HepG2 (cell line): ENCODE measurements around the gene GAD2. TPM values are rescaled to one million over a fixed set of nuclear protein-coding genes. Genes with fewer than 3 reads are reported as not detected.

Experiments
- ATAC-seq: fragments of 200-7000 bp; cut with Tn5 transposase; 3 replicates; pipeline ENCODE4 v1.9.1; 2020; ENCODE audit warnings: mild to moderate bottlenecking, moderate library complexity
- BruUV-seq: library from RNA; stranded (reverse); fragments of 400-500 nt; replicated peaks from 2 replicates; lab custom pipeline; 2021; lab: Mats Ljungman, UMichigan
- CTCF ChIA-PET: fragments of 300-600 bp; formaldehyde crosslinking; extraction: SDS; loops from one replicate; lab custom pipeline; 2021; ENCODE audit warnings: low total read pairs, inconsistent platforms, low intra/inter-chr PET ratio; lab: Yijun Ruan, JAX
- POLR2A ChIA-PET: fragments of 350-600 bp; sonication (Branson Sonifier 250); formaldehyde crosslinking; loops from one replicate; lab custom pipeline; 2020; ENCODE audit warnings: antibody characterized with exemption, inconsistent platforms; lab: Yijun Ruan, JAX
- DNase-seq: peaks from one replicate; pipeline ENCODE4 v3.0.0-alpha.2; 2015; ENCODE audit warnings: low spot score
- FAIRE-seq: peaks from 3 replicates; lab custom pipeline; 2011; peaks lifted over from hg19 to GRCh38; lab: Jason Lieb, UNC
- H2AFZ ChIP-seq: one replicate; pipeline ENCODE4 v1.6.1; 2011; ENCODE audit warnings: low read length, inconsistent platforms
- H3K27ac ChIP-seq: fragments of 300-600 bp; 3 replicates; pipeline ENCODE4 v1.8.0; 2011; ENCODE audit warnings: mixed run types, mild to moderate bottlenecking, mixed read lengths, low read length, inconsistent platforms; ENCODE audit not compliant: insufficient read depth; ENCODE audit errors: extremely low read length
- H3K27me3 ChIP-seq, 2 experiments: fragments of 200-600 bp in 1 of 2; 2 replicates in 1 of 2; 3 replicates in 1 of 2; pipeline versions ENCODE4 v1.6.0 to v1.8.0; 2011; ENCODE audit warnings: low read length in 2 of 2, mild to moderate bottlenecking in 2 of 2, moderate library complexity in 2 of 2, inconsistent platforms in 1 of 2; ENCODE audit not compliant: insufficient read depth in 2 of 2, control insufficient read depth in 1 of 2
- H3K36me3 ChIP-seq, 2 experiments: fragments of 200-600 bp in 1 of 2; replicated peaks in 1 of 2; 2 replicates in 1 of 2; 3 replicates in 1 of 2; pipeline versions ENCODE4 v1.5.1 to v1.8.0; 2011; ENCODE audit warnings: low read length in 2 of 2, inconsistent platforms in 1 of 2; ENCODE audit not compliant: insufficient read depth in 2 of 2, control insufficient read depth in 1 of 2
- H3K4me1 ChIP-seq: 2 replicates; pipeline ENCODE4 v1.5.1; 2012; ENCODE audit warnings: low read length, inconsistent platforms; ENCODE audit not compliant: insufficient read depth
- H3K4me2 ChIP-seq: 2 replicates; pipeline ENCODE4 v1.6.0; 2011; ENCODE audit warnings: low read depth, low read length, inconsistent platforms
- H3K4me3 ChIP-seq, 3 experiments: fragments of 200-600 bp in 1 of 3; sonication (generic), shearing (Covaris generic) in 1 of 3; replicated peaks in 1 of 3; 2 replicates each; pipeline ENCODE4 v1.5.1; 2011 to 2016; ENCODE audit warnings: low read length in 3 of 3, inconsistent platforms in 2 of 3, low read depth in 2 of 3, mild to moderate bottlenecking in 2 of 3, control low read depth in 1 of 3, mixed read lengths in 1 of 3; ENCODE audit not compliant: insufficient read depth in 1 of 3
- H3K79me2 ChIP-seq: one replicate; pipeline ENCODE4 v1.6.1; 2011; ENCODE audit warnings: low read length, inconsistent platforms; ENCODE audit not compliant: insufficient read depth
- H3K9ac ChIP-seq: 2 replicates; pipeline ENCODE4 v1.6.0; 2011; ENCODE audit warnings: mild to moderate bottlenecking, low read depth, low read length, inconsistent platforms; ENCODE audit not compliant: insufficient read depth
- H3K9me3 ChIP-seq: 2 replicates; pipeline ENCODE4 v1.5.1; 2012; ENCODE audit warnings: mild to moderate bottlenecking, low read length
- H4K20me1 ChIP-seq: 2 replicates; pipeline ENCODE4 v1.6.0; 2011; ENCODE audit warnings: inconsistent platforms, mild to moderate bottlenecking, low read length, moderate library complexity; ENCODE audit not compliant: insufficient read depth
- BCL6 ChIP-seq: IDR thresholded peaks from 2 replicates; pipeline ENCODE4 v1.6.1; 2016; ENCODE audit warnings: missing genetic modification reagents, missing compliant biosample characterization
- IRF2 ChIP-seq: IDR thresholded peaks from 2 replicates; pipeline ENCODE4 v1.6.1; 2018; ENCODE audit warnings: missing genetic modification reagents, missing compliant biosample characterization
- MYNN ChIP-seq: sonication (generic); formaldehyde crosslinking; IDR thresholded peaks from 2 replicates; pipeline ENCODE4 v1.4.0; 2020; ENCODE audit warnings: mild to moderate bottlenecking, low read depth, missing genetic modification reagents
- NFE2 ChIP-seq: sonication (generic); formaldehyde crosslinking; IDR thresholded peaks from 2 replicates; pipeline ENCODE4 v1.4.0; 2020; ENCODE audit warnings: missing genetic modification reagents
- NFRKB ChIP-seq: fragments of 450-650 bp; IDR thresholded peaks from 2 replicates; pipeline ENCODE4 v1.6.1; 2017
- NONO ChIP-seq, 2 experiments: fragments of 450-650 bp in 1 of 2; sonication (generic) in 1 of 2; formaldehyde crosslinking in 1 of 2; IDR thresholded peaks in 1 of 2; conservative IDR thresholded peaks in 1 of 2; 2 replicates each; pipeline versions ENCODE4 v1.6.1 to v1.8.0; 2017 to 2022; ENCODE audit warnings: mild to moderate bottlenecking in 1 of 2, missing genetic modification reagents in 1 of 2, moderate library complexity in 1 of 2
- TBX2 ChIP-seq: sonication (generic); formaldehyde crosslinking; IDR thresholded peaks from 2 replicates; pipeline ENCODE4 v1.5.0; 2020; ENCODE audit warnings: missing genetic modification reagents, mild to moderate bottlenecking, borderline replicate concordance
- TGIF2 ChIP-seq: IDR thresholded peaks from 2 replicates; pipeline ENCODE4 v1.6.1; 2016; ENCODE audit warnings: control low read depth, missing compliant biosample characterization
- WGBS: methylation state at CpG from one replicate; pipeline ENCODE4 v1.1.6; 2017; ENCODE audit warnings: low lambda C conversion rate; 5-methylcytosine and 5-hydroxymethylcytosine counted together
- in situ Hi-C: cut with HindIII; loops from 2 replicates; pipeline ENCODE4 v1.10.0; 2017; ENCODE audit warnings: low pct_unique_long_range_greater_than_20kb; ENCODE audit not compliant: extremely low pct_ligation_motif_present
- intact Hi-C: fragments of 100-400 bp; cut with micrococcal nuclease; formaldehyde crosslinking; loops from one replicate; pipeline ENCODE4 v1.10.0; 2022; ENCODE audit not compliant: unreplicated experiment
- polyA plus RNA-seq, 8 experiments: library from polyadenylated mRNA; depleted of rRNA in 3 of 8; stranded (reverse) in 7 of 8; unstranded in 1 of 8; fragments of >200 nt; fragmentation: Illumina TruSeq in 4 of 8; extraction: Trizol in 4 of 8; gene quantifications; 2 replicates each; pipeline versions ENCODE4 v1.2.1 to v1.2.3, GENCODE V29; 2011 to 2016; ENCODE audit warnings: low read depth in 4 of 8, missing spikeins in 1 of 8, mixed read lengths in 1 of 8; ENCODE audit not compliant: insufficient read depth in 1 of 8
- total RNA-seq, 5 experiments: library from RNA; depleted of rRNA; stranded (reverse); fragments of >200 nt; fragmentation: Illumina TruSeq; extraction: Trizol; gene quantifications; 2 replicates each; pipeline ENCODE4 v1.2.3, GENCODE V29; 2016; ENCODE audit warnings: low read depth in 1 of 5
- TF ChIP-seq, protein P1 (sequence below), 2 experiments: sonication (generic) in 1 of 2; formaldehyde crosslinking in 1 of 2; IDR thresholded peaks; 2 replicates each; pipeline versions ENCODE4 v1.5.1 to v1.6.1; 2011 to 2020; ENCODE audit warnings: borderline replicate concordance in 1 of 2, low read depth in 1 of 2, low read length in 1 of 2, mild to moderate bottlenecking in 1 of 2, missing genetic modification reagents in 1 of 2, moderate library complexity in 1 of 2
- TF ChIP-seq, protein P2 (sequence below): IDR thresholded peaks from 2 replicates; pipeline ENCODE4 v1.6.1; 2016; ENCODE audit warnings: missing genetic modification reagents, missing compliant biosample characterization

GAD2 gene
- total and polyA plus RNA-seq, 2 of the 13 experiments (the other 11 are each of a cell fraction or from before 2014, with no cell fraction given): not detected

DNA sequence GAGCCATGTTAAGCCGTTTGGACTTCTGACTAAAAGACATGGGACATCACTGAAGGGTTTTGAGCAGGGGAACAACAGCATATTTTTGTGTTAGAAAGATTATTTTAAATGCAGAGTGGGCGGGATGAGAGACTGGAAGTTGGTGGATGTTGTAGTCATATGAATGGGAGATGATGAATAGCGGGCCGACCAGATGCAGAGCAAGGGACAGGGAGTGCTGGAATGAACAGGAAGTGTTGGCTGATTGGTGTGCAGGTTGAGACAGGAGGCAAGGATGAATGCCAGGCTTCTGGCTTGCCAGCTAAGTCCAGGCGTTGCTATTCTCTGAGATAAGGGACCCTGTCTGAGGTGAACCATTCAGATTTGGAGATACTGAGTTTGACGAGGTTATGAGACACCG is 38.0 kb downstream of the GAD2 start:
- 2% methylated on average over 7 of the region's 7 CpGs for WGBS
- H3K4me3 ChIP-seq: no peak overlapping the region
- DNase-seq: no peak

More for the DNA sequence above, 38.0 kb downstream of the GAD2 start:
- no peaks in the 10 kb centered on the region for H3K9me3 ChIP-seq
- no peaks in the 10 kb centered on the region for H3K4me1 ChIP-seq
- peaks cover 0 to 6% of the 10 kb centered on the region in 2 experiments; a peak in 2 of 5 replicates for H3K27me3 ChIP-seq
- H3K4me2 ChIP-seq: no peak overlapping the region
- H3K27ac ChIP-seq: no peak overlapping the region
- ChIA-PET POLR2A (no interaction called here), CTCF (no interaction called here)
- ATAC-seq: no peak
- BruUV-seq: no TSS peak
- intact Hi-C loops (no loop called here), in situ Hi-C loops (loop anchor here (25.0 kb wide), 1 partner anchor 517 kb away; no protein-coding TSS in a partner anchor)
- H3K79me2 ChIP-seq: no peaks in the 10 kb centered on the region
- no peak overlapping the region for H2AFZ ChIP-seq
- TF ChIP-seq TBX2 (no peak), BCL6 (CRISPR knock-in tag) (no peak), NFRKB (no peak), NONO (IDR thresholded peaks at IDR 0.05) (no peak), NONO (CRISPR knock-in tag; conservative IDR thresholded peaks at IDR 0.05) (no peak), IRF2 (CRISPR knock-in tag) (no peak), TGIF2 (CRISPR knock-in tag) (no peak), NFE2 (CRISPR knock-in tag) (no peak), MYNN (no peak)
- TF ChIP-seq, protein P1, sequence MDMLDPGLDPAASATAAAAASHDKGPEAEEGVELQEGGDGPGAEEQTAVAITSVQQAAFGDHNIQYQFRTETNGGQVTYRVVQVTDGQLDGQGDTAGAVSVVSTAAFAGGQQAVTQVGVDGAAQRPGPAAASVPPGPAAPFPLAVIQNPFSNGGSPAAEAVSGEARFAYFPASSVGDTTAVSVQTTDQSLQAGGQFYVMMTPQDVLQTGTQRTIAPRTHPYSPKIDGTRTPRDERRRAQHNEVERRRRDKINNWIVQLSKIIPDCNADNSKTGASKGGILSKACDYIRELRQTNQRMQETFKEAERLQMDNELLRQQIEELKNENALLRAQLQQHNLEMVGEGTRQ (IDR thresholded peaks at IDR 0.05; ENCODE audit: low read depth, low read length): no peak
- TF ChIP-seq, protein P1 (CRISPR knock-in tag; IDR thresholded peaks at IDR 0.05; ENCODE audit: borderline replicate concordance): no peak
- TF ChIP-seq, protein P2, sequence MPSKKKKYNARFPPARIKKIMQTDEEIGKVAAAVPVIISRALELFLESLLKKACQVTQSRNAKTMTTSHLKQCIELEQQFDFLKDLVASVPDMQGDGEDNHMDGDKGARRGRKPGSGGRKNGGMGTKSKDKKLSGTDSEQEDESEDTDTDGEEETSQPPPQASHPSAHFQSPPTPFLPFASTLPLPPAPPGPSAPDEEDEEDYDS (CRISPR knock-in tag): no peak
- no peak for FAIRE-seq
- H4K20me1 ChIP-seq: no peaks in the 10 kb centered on the region
- H3K9ac ChIP-seq: no peak overlapping the region
- H3K36me3 ChIP-seq: no peaks in the 10 kb centered on the region
